Mononuclear cell (primary cell): Measurements from ENCODE around the gene ZNF177. TPM values are rescaled to one million over a fixed set of nuclear protein-coding genes. Genes with fewer than 3 reads are reported as not detected.
A peak's percentile ranks its signal among the peaks of the same experiment; 100 is the strongest.

Experiments used
- H3K27me3 ChIP-seq: 2 replicates; pipeline ENCODE4 v1.6.0; 2011; ENCODE audit warnings: low read length, control low read depth; ENCODE audit not compliant: insufficient read depth
- H3K4me1 ChIP-seq: 2 replicates; pipeline ENCODE4 v1.5.1; 2011; ENCODE audit warnings: mild to moderate bottlenecking, low read length, control low read depth; ENCODE audit not compliant: insufficient read depth
- H3K4me3 ChIP-seq: 2 replicates; pipeline ENCODE4 v1.5.1; 2011; ENCODE audit warnings: mild to moderate bottlenecking, low read length, moderate library complexity
- H3K9me3 ChIP-seq: 2 replicates; pipeline ENCODE4 v1.5.1; 2011; ENCODE audit warnings: low read depth, mild to moderate bottlenecking, control low read depth, low read length
- total RNA-seq: library from RNA; depleted of rRNA; stranded (reverse); fragments of >200 nt; gene quantifications from one replicate; pipeline ENCODE4 v1.2.3, GENCODE V29; 2012

ZNF177 gene
- total RNA-seq, 1 donor: 0.10 TPM

DNA sequence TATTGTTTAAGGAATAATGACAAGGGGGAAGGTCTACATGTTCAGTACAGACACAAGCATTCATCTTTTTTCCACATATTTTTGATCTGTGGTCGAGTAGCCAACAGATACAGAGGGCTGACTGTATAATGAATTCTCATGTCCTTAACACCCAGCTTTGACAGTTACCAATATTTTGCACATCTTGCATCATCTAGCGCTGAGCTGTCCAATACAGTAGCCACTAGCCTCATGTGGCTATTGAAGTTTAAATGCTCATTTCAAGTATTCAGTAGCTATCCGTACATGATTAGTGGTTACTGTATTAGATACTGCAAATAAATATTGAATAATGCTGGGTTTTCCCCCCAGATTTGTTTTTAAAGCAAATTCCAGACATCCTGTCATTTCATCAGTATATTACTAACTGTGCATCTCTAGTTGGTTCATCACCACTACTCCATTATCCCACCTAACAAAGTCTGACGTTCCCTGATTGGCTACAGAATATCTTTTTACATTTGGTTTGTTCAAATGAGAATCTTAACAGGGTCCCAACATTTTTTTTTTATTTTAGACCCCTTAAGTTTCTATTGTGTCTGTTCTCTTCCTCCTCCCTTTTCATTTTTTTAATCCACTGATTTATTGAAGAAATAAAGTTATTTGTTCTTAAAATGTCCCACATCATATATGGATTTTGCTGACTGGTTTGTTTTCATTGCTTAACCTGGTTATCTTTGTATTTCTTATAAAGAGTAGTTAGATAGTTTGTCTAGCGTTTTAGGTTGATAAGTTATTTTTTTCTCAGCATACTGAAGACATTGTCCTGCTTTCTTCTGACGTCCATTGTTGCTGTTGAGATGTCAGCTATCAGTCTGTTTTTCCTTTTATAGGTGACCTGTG lies 8.2 kb downstream of the ZNF177 start:
- Histone ChIP-seq H3K4me3 (no peak overlapping the region), H3K27me3 (no peaks in the 10 kb centered on the region), H3K9me3 (peaks cover 82% of the 10 kb centered on the region), H3K4me1 (no peaks in the 10 kb centered on the region)

DNA sequence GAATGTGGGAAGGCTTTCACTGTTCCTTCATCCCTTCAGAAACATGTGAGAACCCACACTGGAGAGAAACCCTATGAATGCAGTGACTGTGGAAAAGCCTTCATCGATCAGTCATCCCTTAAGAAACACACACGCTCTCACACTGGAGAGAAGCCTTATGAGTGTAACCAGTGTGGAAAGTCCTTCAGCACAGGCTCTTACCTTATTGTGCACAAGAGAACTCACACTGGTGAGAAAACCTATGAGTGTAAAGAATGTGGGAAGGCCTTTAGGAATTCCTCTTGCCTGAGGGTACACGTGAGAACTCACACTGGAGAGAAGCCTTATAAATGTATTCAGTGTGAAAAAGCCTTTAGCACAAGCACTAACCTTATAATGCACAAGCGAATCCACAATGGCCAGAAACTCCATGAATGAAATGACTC lies 18.6 kb downstream of the ZNF177 start:
- H3K9me3 ChIP-seq: peaks cover 96% of the 10 kb centered on the region
- no peaks in the 10 kb centered on the region for H3K27me3 ChIP-seq
- H3K4me3 ChIP-seq: no peak overlapping the region
- H3K4me1 ChIP-seq: no peaks in the 10 kb centered on the region

DNA sequence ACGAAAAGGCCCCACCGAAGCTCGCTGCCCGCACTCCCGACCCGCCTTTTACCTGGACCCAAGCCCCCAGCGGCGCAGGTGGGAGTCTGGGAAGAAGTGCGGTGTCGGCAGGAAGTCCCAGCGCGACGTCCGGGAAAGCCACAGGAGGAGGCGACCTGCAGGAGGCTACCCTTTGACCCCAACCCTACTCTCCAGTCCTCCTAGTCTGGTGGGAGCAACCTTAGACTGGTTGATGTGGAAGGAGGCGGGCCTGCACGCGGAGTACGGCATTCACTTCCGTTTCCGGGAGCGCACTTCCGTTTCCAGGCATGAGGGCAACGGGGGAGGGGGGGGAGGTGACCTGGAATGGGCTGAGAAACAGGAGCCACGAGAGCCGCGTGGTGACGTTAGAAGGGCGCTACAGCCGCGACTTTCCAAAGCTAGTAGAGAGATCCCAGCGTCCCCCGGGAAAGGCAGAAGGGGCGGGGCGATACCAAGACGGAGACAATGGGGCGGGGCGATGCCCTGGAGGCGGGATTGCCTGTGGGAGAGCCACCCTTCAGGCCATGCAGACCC lies 44.1 kb downstream of the ZNF177 start:
- Histone ChIP-seq H3K4me3 (peak overlapping the region; percentile 47), H3K27me3 (no peaks in the 10 kb centered on the region), H3K9me3 (peaks cover 37% of the 10 kb centered on the region), H3K4me1 (peaks cover 6% of the 10 kb centered on the region)

DNA sequence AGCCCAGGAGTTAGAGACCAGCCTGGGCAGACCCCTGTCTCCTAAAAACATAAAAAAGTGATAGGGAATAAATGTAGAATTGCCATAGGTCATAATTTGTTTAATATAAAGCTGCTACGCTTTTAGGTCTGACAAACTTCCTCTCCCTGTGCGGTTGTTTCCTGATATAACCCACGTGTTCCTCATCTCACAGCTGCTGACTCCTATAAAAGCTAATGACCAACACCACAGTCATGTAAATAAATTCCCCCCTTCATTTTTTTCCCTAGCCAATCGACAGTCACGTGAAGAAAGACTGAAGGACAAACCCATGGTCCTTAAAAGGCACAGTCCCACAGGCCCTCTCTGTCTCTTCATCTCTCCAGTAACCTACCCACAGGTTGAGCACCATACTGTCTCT lies 45.0 kb downstream of the ZNF177 start:
- Histone ChIP-seq H3K4me3 (no peak overlapping the region), H3K27me3 (no peaks in the 10 kb centered on the region), H3K9me3 (peaks cover 47% of the 10 kb centered on the region), H3K4me1 (peaks cover 6% of the 10 kb centered on the region)

DNA sequence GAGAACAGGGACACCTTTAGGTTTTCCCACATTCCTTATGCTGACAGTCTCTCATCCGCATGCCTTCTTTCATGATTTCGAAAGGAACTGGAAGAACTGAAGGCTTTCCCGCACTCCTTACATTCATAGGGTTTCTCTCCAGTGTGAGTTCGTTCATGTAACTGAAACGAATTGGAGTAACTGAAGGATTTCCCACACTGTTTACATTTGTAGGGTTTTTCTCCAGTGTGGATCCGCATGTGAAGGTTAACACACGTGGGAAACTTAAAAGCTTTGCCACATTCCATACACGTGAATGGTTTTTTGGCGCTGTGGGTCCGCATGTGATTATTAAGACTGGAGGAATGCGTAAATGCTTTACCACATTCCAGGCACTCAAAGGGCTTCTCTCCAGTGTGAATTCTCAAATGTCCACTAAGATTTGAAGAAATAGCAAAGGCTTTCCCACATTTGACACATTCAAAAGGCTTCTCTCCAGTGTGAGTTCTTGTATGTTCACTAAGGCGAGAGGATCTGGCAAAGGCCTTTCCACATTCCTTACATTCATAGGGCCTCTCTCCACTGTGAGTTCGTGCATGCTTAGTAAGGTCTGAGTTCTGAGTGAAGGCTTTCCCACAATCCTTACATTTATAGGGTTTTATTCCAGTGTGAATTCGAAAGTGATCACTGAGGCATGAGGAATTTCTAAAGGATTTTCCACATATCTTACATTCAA lies 50.6 kb downstream of the ZNF177 start:
- H3K4me3 ChIP-seq: no peak overlapping the region
- no peaks in the 10 kb centered on the region for H3K4me1 ChIP-seq
- peaks cover 85% of the 10 kb centered on the region for H3K9me3 ChIP-seq
- no peaks in the 10 kb centered on the region for H3K27me3 ChIP-seq

DNA sequence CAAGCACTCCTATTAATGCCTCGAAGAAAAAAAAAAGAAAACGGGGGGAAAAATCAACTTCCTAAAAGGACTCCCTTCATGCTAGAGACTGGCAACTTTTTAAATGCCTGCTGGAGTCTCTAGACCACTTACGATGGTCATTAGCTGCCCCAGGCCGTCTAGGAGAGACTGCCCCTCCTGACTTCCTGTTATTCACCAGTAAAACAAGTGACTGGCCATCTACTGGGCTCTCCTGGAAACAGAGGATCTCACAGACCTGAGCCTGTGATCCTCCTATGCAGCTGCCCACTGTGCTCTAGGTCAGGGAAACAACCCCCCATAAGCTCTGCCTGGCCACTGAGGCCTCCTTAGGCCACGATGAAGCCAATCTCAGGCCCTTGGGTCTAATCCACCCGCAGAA lies 65.1 kb downstream of the ZNF177 start:
- H3K9me3 ChIP-seq: peaks cover 5% of the 10 kb centered on the region

DNA sequence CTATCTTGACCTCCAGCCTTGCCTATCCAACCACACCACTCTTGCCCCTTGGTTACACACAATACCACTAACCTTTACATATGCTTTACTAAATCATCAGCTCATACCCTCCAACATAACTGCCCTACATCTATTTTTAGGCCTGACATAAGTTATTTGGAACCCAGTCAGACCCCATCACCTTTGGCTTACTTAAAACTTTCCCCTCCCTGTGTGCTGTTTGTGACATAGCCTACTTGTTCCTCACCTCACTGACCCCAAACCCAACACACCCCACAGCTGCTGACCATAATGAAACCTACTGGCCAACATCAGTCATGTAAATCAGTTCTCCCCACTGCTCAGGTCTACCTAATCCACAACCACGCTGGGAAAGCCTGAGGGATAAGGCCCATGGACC lies 67.6 kb downstream of the ZNF177 start:
- no peaks in the 10 kb centered on the region for H3K9me3 ChIP-seq
- H3K4me1 ChIP-seq: peaks cover 17% of the 10 kb centered on the region
- no peak overlapping the region for H3K4me3 ChIP-seq
- H3K27me3 ChIP-seq: no peaks in the 10 kb centered on the region

More for the DNA sequence above, 65.1 kb downstream of the ZNF177 start:
- Histone ChIP-seq H3K4me3 (no peak overlapping the region), H3K27me3 (no peaks in the 10 kb centered on the region), H3K4me1 (peaks cover 6% of the 10 kb centered on the region)

DNA sequence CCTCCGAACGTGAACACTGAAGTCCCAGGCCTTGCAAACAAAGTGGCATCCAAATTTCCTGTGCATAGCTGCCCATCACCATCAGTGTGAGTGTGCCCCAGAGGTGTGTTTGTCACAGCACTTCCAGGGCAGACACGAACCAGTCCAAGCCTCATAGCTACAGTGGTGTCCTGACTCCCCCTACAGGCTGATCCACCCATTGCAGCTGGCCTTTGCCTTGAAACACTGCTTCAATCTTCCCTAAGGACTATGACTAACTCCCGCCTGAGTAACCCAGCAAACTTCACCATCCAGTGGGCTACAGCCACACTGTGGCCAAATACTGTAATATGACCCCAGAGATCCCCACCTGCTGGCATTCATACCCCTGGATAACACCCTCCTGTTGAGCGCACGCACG lies 68.7 kb downstream of the ZNF177 start:
- Histone ChIP-seq H3K4me1 (peaks cover 24% of the 10 kb centered on the region), H3K9me3 (no peaks in the 10 kb centered on the region), H3K27me3 (no peaks in the 10 kb centered on the region), H3K4me3 (no peak overlapping the region)

Other genes starting within 250 kb of the ZNF177 start
- gene OR7G1, start 247.2 kb upstream of the ZNF177 start, total RNA-seq: not detected
- not detected for gene OR7G3, start 236.1 kb upstream of the ZNF177 start, total RNA-seq
- 73.1 TPM for gene ZNF317, start 222.6 kb upstream of the ZNF177 start, total RNA-seq
- gene OR7D2, start 184.0 kb upstream of the ZNF177 start, total RNA-seq: under 0.01 TPM
- not detected for gene OR7D4, start 143.4 kb upstream of the ZNF177 start, total RNA-seq
- not detected for gene OR7E24, start 112.1 kb upstream of the ZNF177 start, total RNA-seq
- 22.5 TPM for gene ZNF699, start 53.2 kb upstream of the ZNF177 start, total RNA-seq
- gene ZNF559, start 38.8 kb upstream of the ZNF177 start, total RNA-seq: 10.3 TPM
- 31.6 TPM for gene ZNF266, start 72.6 kb downstream of the ZNF177 start, total RNA-seq
- gene ZNF560, start 135.6 kb downstream of the ZNF177 start, total RNA-seq: not detected
- 16.7 TPM for gene ZNF426, start 175.6 kb downstream of the ZNF177 start, total RNA-seq
- 38.1 TPM for gene ZNF121, start 221.5 kb downstream of the ZNF177 start, total RNA-seq